GM19351 (cell line): Measurements from ENCODE around the gene KTN1.
A peak's percentile ranks its signal among the peaks of the same experiment; 100 is the strongest.

Experiments used
- ATAC-seq: cut with Tn5 transposase; IDR thresholded peaks from one replicate; pipeline ENCODE4 v1.9.1; 2021; ENCODE audit warnings: mild to moderate bottlenecking, moderate library complexity; ENCODE audit not compliant: unreplicated experiment

KTN1 gene

GRCh38 chr14:55574988-55575387, 5.0 kb upstream of the KTN1 start:
- ATAC-seq: no peak

- no peak for ATAC-seq
Observed at GRCh38 chr14:55577229-55577628, 2.8 kb upstream of the KTN1 start.

- no peak for ATAC-seq
Observed at GRCh38 chr14:55578511-55578910, 1.5 kb upstream of the KTN1 start.

GRCh38 chr14:55580470-55581341, 699 bp downstream of the KTN1 start:
- peak; percentile 46 for ATAC-seq

- ATAC-seq: no peak
Observed at GRCh38 chr14:55581342-55581771, 1.4 kb downstream of the KTN1 start.

GRCh38 chr14:55582746-55583145, 2.7 kb downstream of the KTN1 start:
- no peak for ATAC-seq

- no peak for ATAC-seq
Observed at GRCh38 chr14:55583942-55584468, 4.0 kb downstream of the KTN1 start.

GRCh38 chr14:55585854-55586253, 5.8 kb downstream of the KTN1 start:
- no peak for ATAC-seq

- ATAC-seq: no peak
Observed at GRCh38 chr14:55586411-55586810, 6.4 kb downstream of the KTN1 start.

- no peak for ATAC-seq
Observed at GRCh38 chr14:55587847-55588246, 7.8 kb downstream of the KTN1 start.

- ATAC-seq: no peak
Observed at GRCh38 chr14:55588259-55588699, 8.3 kb downstream of the KTN1 start.

- ATAC-seq: no peak
Observed at GRCh38 chr14:55589171-55589570, 9.2 kb downstream of the KTN1 start.

GRCh38 chr14:55592436-55592835, 12.4 kb downstream of the KTN1 start:
- no peak for ATAC-seq

GRCh38 chr14:55593698-55594097, 13.7 kb downstream of the KTN1 start:
- no peak for ATAC-seq

- no peak for ATAC-seq
Observed at GRCh38 chr14:55599250-55599879, 19.4 kb downstream of the KTN1 start.

- no peak for ATAC-seq
Observed at GRCh38 chr14:55600784-55601561, 21.0 kb downstream of the KTN1 start.

GRCh38 chr14:55603401-55603953, 23.5 kb downstream of the KTN1 start:
- no peak for ATAC-seq

GRCh38 chr14:55604488-55604887, 24.5 kb downstream of the KTN1 start:
- ATAC-seq: no peak

- no peak for ATAC-seq
Observed at GRCh38 chr14:55604900-55605418, 25.0 kb downstream of the KTN1 start.

GRCh38 chr14:55605793-55606192, 25.8 kb downstream of the KTN1 start:
- no peak for ATAC-seq

GRCh38 chr14:55607386-55607785, 27.4 kb downstream of the KTN1 start:
- ATAC-seq: no peak
